Suprapubic skin (tissue), 4 donors: Measurements from ENCODE around the gene NMRAL1. TPM values are rescaled to one million over a fixed set of nuclear protein-coding genes. Genes with fewer than 3 reads are reported as not detected.

Experiments
- DNase-seq, 2 donors: peaks; one replicate each; pipeline ENCODE4 v3.0.0-alpha.2; 2019; ENCODE audit warnings: low spot score in 2 of 2
- H3K27ac ChIP-seq: fragments of 200-600 bp; sonication (generic); one replicate; pipeline ENCODE4 v1.5.1; 2019
- H3K27me3 ChIP-seq: fragments of 200-600 bp; sonication (generic); one replicate; pipeline ENCODE4 v1.5.1; 2019
- H3K36me3 ChIP-seq: fragments of 200-600 bp; sonication (generic); one replicate; pipeline ENCODE4 v1.5.1; 2019
- H3K4me1 ChIP-seq: fragments of 200-600 bp; sonication (generic); one replicate; pipeline ENCODE4 v1.5.1; 2019
- H3K4me3 ChIP-seq: fragments of 200-600 bp; sonication (generic); one replicate; pipeline ENCODE4 v1.5.1; 2019; ENCODE audit warnings: mild to moderate bottlenecking
- H3K9me3 ChIP-seq: fragments of 200-600 bp; sonication (generic); one replicate; pipeline ENCODE4 v1.5.1; 2019
- CTCF ChIP-seq, 2 donors: fragments of 200-600 bp in 1 of 2; fragments of 450-650 bp in 1 of 2; sonication (generic) in 1 of 2; IDR thresholded peaks; one replicate each; pipeline ENCODE4 v1.5.1; 2016 to 2019; ENCODE audit warnings: antibody characterized with exemption in 2 of 2, mild to moderate bottlenecking in 1 of 2, moderate library complexity in 1 of 2
- EP300 ChIP-seq: sonication (generic); formaldehyde crosslinking; IDR thresholded peaks from one replicate; pipeline ENCODE4 v1.6.1; 2017; ENCODE audit warnings: antibody characterized with exemption
- POLR2A ChIP-seq, 2 donors: fragments of 450-650 bp; IDR thresholded peaks; one replicate each; pipeline ENCODE4 v1.6.1; 2017; ENCODE audit warnings: antibody characterized with exemption in 2 of 2, mild to moderate bottlenecking in 2 of 2, moderate library complexity in 2 of 2
- POLR2AphosphoS5 ChIP-seq, 3 donors: sonication (generic); formaldehyde crosslinking; IDR thresholded peaks; one replicate each; pipeline ENCODE4 v1.6.1; 2017; ENCODE audit warnings: antibody characterized with exemption in 3 of 3
- WGBS: methylation state at CpG from one replicate; pipeline ENCODE4 v1.1.5; 2018; 5-methylcytosine and 5-hydroxymethylcytosine counted together
- total RNA-seq, 4 donors: library from RNA; depleted of rRNA; stranded (reverse); fragments of >200 nt; gene quantifications; one replicate each; pipeline ENCODE4 v1.1.0, GENCODE V29; 2016

The NMRAL1 gene
- total RNA-seq, 4 donors from 2014 or later = 52.7 to 72.3 (median 61.6) TPM

GRCh38 chr16:4517812-4518680 is 43.6 kb upstream of the NMRAL1 start:
- DNase-seq = no peak
- Histone ChIP-seq H3K9me3 (no peaks in the 10 kb centered on the region), H3K27me3 (no peaks in the 10 kb centered on the region), H3K27ac (no peak overlapping the region), H3K4me3 (no peak overlapping the region), H3K4me1 (peaks cover 34% of the 10 kb centered on the region), H3K36me3 (peaks cover 9% of the 10 kb centered on the region)
- TF ChIP-seq CTCF (IDR thresholded peaks at IDR 0.05) = peak in 1 of 2 donors; percentile 32
- no peak for TF ChIP-seq POLR2AphosphoS5 (IDR thresholded peaks at IDR 0.05)
- WGBS = 77% methylated on average over 8 of the region's 12 CpGs

GRCh38 chr16:4515611-4516233 is 41.3 kb upstream of the NMRAL1 start:
- TF ChIP-seq POLR2A (IDR thresholded peaks at IDR 0.05) (no peak), EP300 (no peak), POLR2AphosphoS5 (IDR thresholded peaks at IDR 0.05) (no peak), CTCF (IDR thresholded peaks at IDR 0.05) (no peak)
- no peaks in the 10 kb centered on the region for H3K9me3 ChIP-seq
- H3K27me3 ChIP-seq = no peaks in the 10 kb centered on the region
- peaks cover 52% of the 10 kb centered on the region for H3K4me1 ChIP-seq
- DNase-seq = no peak
- H3K36me3 ChIP-seq = peaks cover 26% of the 10 kb centered on the region
- no peak overlapping the region for H3K4me3 ChIP-seq
- H3K27ac ChIP-seq = no peak overlapping the region
- 47% methylated on average over 5 of the region's 5 CpGs for WGBS

- TF ChIP-seq POLR2AphosphoS5 (IDR thresholded peaks at IDR 0.05) = no peak
- no peak for TF ChIP-seq POLR2A (IDR thresholded peaks at IDR 0.05)
- TF ChIP-seq CTCF (IDR thresholded peaks at IDR 0.05) = no peak
- no peak for TF ChIP-seq EP300
- WGBS = 36% methylated on average over 7 of the region's 7 CpGs
- Histone ChIP-seq H3K9me3 (no peaks in the 10 kb centered on the region), H3K27ac (peak overlapping the region; percentile 51), H3K4me3 (no peak overlapping the region), H3K36me3 (peaks cover 35% of the 10 kb centered on the region), H3K27me3 (no peaks in the 10 kb centered on the region), H3K4me1 (peaks cover 53% of the 10 kb centered on the region)
- no peak for DNase-seq
Measured at GRCh38 chr16:4514606-4515005, 40.2 kb upstream of the NMRAL1 start.

- Histone ChIP-seq H3K27me3 (no peaks in the 10 kb centered on the region), H3K4me1 (peaks cover 53% of the 10 kb centered on the region), H3K27ac (peak overlapping the region; percentile 51), H3K4me3 (no peak overlapping the region), H3K9me3 (no peaks in the 10 kb centered on the region), H3K36me3 (peaks cover 42% of the 10 kb centered on the region)
- DNase-seq = no peak
- WGBS = 83% methylated on average over 1 of the region's 7 CpGs
- TF ChIP-seq EP300 (no peak), CTCF (IDR thresholded peaks at IDR 0.05) (no peak), POLR2AphosphoS5 (IDR thresholded peaks at IDR 0.05) (no peak), POLR2A (IDR thresholded peaks at IDR 0.05) (no peak)
Measured at GRCh38 chr16:4513881-4514280, 39.5 kb upstream of the NMRAL1 start.
